HepG2 (cell line): Measurements from ENCODE around the gene PTCRA. TPM values are rescaled to one million over a fixed set of nuclear protein-coding genes. Genes with fewer than 3 reads are reported as not detected.

ENCODE experiments used
- AHDC1 ChIP-seq: sonication (generic); formaldehyde crosslinking; IDR thresholded peaks from 2 replicates; pipeline ENCODE4 v1.5.1; 2020; ENCODE audit warnings: mild to moderate bottlenecking, missing genetic modification reagents, borderline replicate concordance
- ETV5 ChIP-seq: IDR thresholded peaks from 2 replicates; pipeline ENCODE4 v1.6.1; 2018; ENCODE audit warnings: missing biosample characterization, missing genetic modification reagents, inconsistent platforms, borderline replicate concordance
- HINFP ChIP-seq: sonication (generic); formaldehyde crosslinking; IDR thresholded peaks from 2 replicates; pipeline ENCODE4 v1.4.0; 2020; ENCODE audit warnings: low read depth, mild to moderate bottlenecking, missing genetic modification reagents
- LRRFIP1 ChIP-seq: sonication (generic); formaldehyde crosslinking; conservative IDR thresholded peaks from 2 replicates; pipeline ENCODE4 v1.4.0; 2020; ENCODE audit warnings: missing genetic modification reagents
- NFAT5 ChIP-seq: sonication (generic); formaldehyde crosslinking; IDR thresholded peaks from 2 replicates; pipeline ENCODE4 v1.4.0; 2020; ENCODE audit warnings: missing genetic modification reagents
- ZNF275 ChIP-seq: sonication (generic); formaldehyde crosslinking; IDR thresholded peaks from 2 replicates; pipeline ENCODE4 v1.8.0; 2022; ENCODE audit warnings: missing genetic modification reagents, mild to moderate bottlenecking, inconsistent platforms, borderline replicate concordance
- ZNF326 ChIP-seq: sonication (generic); formaldehyde crosslinking; IDR thresholded peaks from 2 replicates; pipeline ENCODE4 v1.4.0; 2020; ENCODE audit warnings: missing genetic modification reagents, borderline replicate concordance
- ZNF33B ChIP-seq: sonication (generic); formaldehyde crosslinking; IDR thresholded peaks from 2 replicates; pipeline ENCODE4 v1.5.1; 2020; ENCODE audit warnings: mild to moderate bottlenecking, missing genetic modification reagents
- polyA plus RNA-seq, 8 experiments: library from polyadenylated mRNA; depleted of rRNA in 3 of 8; stranded (reverse) in 7 of 8; unstranded in 1 of 8; fragments of >200 nt; fragmentation: Illumina TruSeq in 4 of 8; extraction: Trizol in 4 of 8; gene quantifications; 2 replicates each; pipeline versions ENCODE4 v1.2.1 to v1.2.3, GENCODE V29; 2011 to 2016; ENCODE audit warnings: low read depth in 4 of 8, missing spikeins in 1 of 8, mixed read lengths in 1 of 8; ENCODE audit not compliant: insufficient read depth in 1 of 8
- total RNA-seq, 5 experiments: library from RNA; depleted of rRNA; stranded (reverse); fragments of >200 nt; fragmentation: Illumina TruSeq; extraction: Trizol; gene quantifications; 2 replicates each; pipeline ENCODE4 v1.2.3, GENCODE V29; 2016; ENCODE audit warnings: low read depth in 1 of 5

The PTCRA gene
- total and polyA plus RNA-seq, 2 of the 13 experiments (the other 11 are each of a cell fraction or from before 2014, with no cell fraction given): not detected

- TF ChIP-seq HINFP (CRISPR knock-in tag): no peak
- TF ChIP-seq AHDC1 (CRISPR knock-in tag): 0 out of 2 replicates have a peak, but pooled peaks have one; percentile 37
- no peak for TF ChIP-seq ZNF33B
- no peak for TF ChIP-seq ZNF326 (CRISPR knock-in tag)
- no peak for TF ChIP-seq LRRFIP1 (CRISPR knock-in tag)
- TF ChIP-seq ETV5 (CRISPR knock-in tag): peak; percentile 90
- no peak for TF ChIP-seq ZNF275 (CRISPR knock-in tag)
- no peak for TF ChIP-seq NFAT5 (CRISPR knock-in tag)
Measured at GRCh38 chr6:42877695-42878094, 38.2 kb upstream of the PTCRA start (continued).
